Liver (tissue), 9 donors: ENCODE results near the gene GREM1. TPM values are rescaled to one million over a fixed set of nuclear protein-coding genes. Genes with fewer than 3 reads are reported as not detected.

Source experiments
- DNase-seq: peaks from one replicate; pipeline ENCODE4 v3.0.0-alpha.2; 2017; ENCODE audit warnings: low spot score
- H3K27ac ChIP-seq, 2 donors: one replicate each; pipeline ENCODE4 v1.7.0; 2013; ENCODE audit warnings: inconsistent platforms in 2 of 2, low read length in 2 of 2, control low read depth in 1 of 2, low read depth in 1 of 2, mild to moderate bottlenecking in 1 of 2
- H3K27me3 ChIP-seq, 4 donors: one replicate each; pipeline versions ENCODE4 v1.6.1 to v1.7.0; 2013; ENCODE audit warnings: low read length in 3 of 4, inconsistent platforms in 1 of 4, mild to moderate bottlenecking in 1 of 4, moderate library complexity in 1 of 4; ENCODE audit not compliant: control insufficient read depth in 4 of 4, insufficient read depth in 4 of 4
- H3K36me3 ChIP-seq, 4 donors: one replicate each; pipeline versions ENCODE4 v1.6.1 to v1.7.0; 2013; ENCODE audit warnings: low read length in 3 of 4, mild to moderate bottlenecking in 3 of 4, low read depth in 1 of 4, moderate library complexity in 1 of 4; ENCODE audit not compliant: control insufficient read depth in 4 of 4, insufficient read depth in 3 of 4
- H3K4me1 ChIP-seq, 4 donors: one replicate each; pipeline versions ENCODE4 v1.6.1 to v1.7.0; 2013; ENCODE audit warnings: low read length in 3 of 4, mild to moderate bottlenecking in 3 of 4, moderate library complexity in 1 of 4; ENCODE audit not compliant: control insufficient read depth in 4 of 4, insufficient read depth in 4 of 4
- H3K4me3 ChIP-seq, 3 donors: one replicate each; pipeline versions ENCODE4 v1.6.1 to v1.7.0; 2013; ENCODE audit warnings: low read length in 3 of 3, control low read depth in 1 of 3, low read depth in 1 of 3, mild to moderate bottlenecking in 1 of 3
- H3K9ac ChIP-seq, 2 donors: one replicate each; pipeline ENCODE4 v1.7.0; 2013; ENCODE audit warnings: low read length in 2 of 2, mild to moderate bottlenecking in 2 of 2, moderate library complexity in 2 of 2, control low read depth in 1 of 2, low read depth in 1 of 2
- H3K9me3 ChIP-seq, 4 donors: one replicate each; pipeline versions ENCODE4 v1.6.1 to v1.7.0; 2013; ENCODE audit warnings: low read length in 3 of 4; ENCODE audit not compliant: control insufficient read depth in 4 of 4
- EGR1 ChIP-seq, 2 donors: IDR thresholded peaks; 2 replicates each; pipeline ENCODE4 v1.6.1; 2016 to 2018; ENCODE audit warnings: antibody characterized with exemption in 2 of 2, low read depth in 2 of 2
- FOXA1 ChIP-seq: IDR thresholded peaks from 2 replicates; pipeline ENCODE4 v1.6.1; 2016; ENCODE audit warnings: antibody characterized with exemption
- FOXA2 ChIP-seq: IDR thresholded peaks from 2 replicates; pipeline ENCODE4 v1.6.1; 2016; ENCODE audit warnings: antibody characterized with exemption
- GABPA ChIP-seq, 2 donors: IDR thresholded peaks in 1 of 2; conservative IDR thresholded peaks in 1 of 2; 2 replicates each; pipeline ENCODE4 v1.6.1; 2016; ENCODE audit warnings: antibody characterized with exemption in 2 of 2, mild to moderate bottlenecking in 1 of 2, moderate library complexity in 1 of 2
- HNF4A ChIP-seq, 2 donors: conservative IDR thresholded peaks; 2 replicates each; pipeline ENCODE4 v1.6.1; 2016; ENCODE audit warnings: antibody characterized with exemption in 2 of 2, mild to moderate bottlenecking in 2 of 2
- HNF4G ChIP-seq: IDR thresholded peaks from 2 replicates; pipeline ENCODE4 v1.6.1; 2016; ENCODE audit warnings: antibody characterized with exemption
- JUND ChIP-seq, 2 donors: IDR thresholded peaks; 2 replicates each; pipeline ENCODE4 v1.6.1; 2016; ENCODE audit warnings: antibody characterized with exemption in 2 of 2
- MAX ChIP-seq: IDR thresholded peaks from 2 replicates; pipeline ENCODE4 v1.6.1; 2016; ENCODE audit warnings: antibody characterized with exemption
- RAD21 ChIP-seq, 2 donors: IDR thresholded peaks; 2 replicates each; pipeline ENCODE4 v1.6.1; 2016; ENCODE audit warnings: antibody characterized with exemption in 2 of 2, mild to moderate bottlenecking in 2 of 2
- REST ChIP-seq: IDR thresholded peaks from 2 replicates; pipeline ENCODE4 v1.6.1; 2016; ENCODE audit warnings: antibody characterized with exemption, mild to moderate bottlenecking
- RXRA ChIP-seq, 2 donors: IDR thresholded peaks; 2 replicates each; pipeline ENCODE4 v1.6.1; 2017 to 2018; ENCODE audit warnings: antibody characterized with exemption in 2 of 2, mild to moderate bottlenecking in 1 of 2
- SP1 ChIP-seq: IDR thresholded peaks from 2 replicates; pipeline ENCODE4 v1.6.1; 2018; ENCODE audit warnings: antibody characterized with exemption, mild to moderate bottlenecking
- TAF1 ChIP-seq: conservative IDR thresholded peaks from 2 replicates; pipeline ENCODE4 v1.6.1; 2016; ENCODE audit warnings: antibody characterized with exemption, mild to moderate bottlenecking
- WGBS: extraction: QIAGEN DNeasy Blood & Tissue Kit; methylation state at CpG from one replicate; pipeline ENCODE4 v1.1.7; 2013; 5-methylcytosine and 5-hydroxymethylcytosine counted together
- polyA plus RNA-seq, 2 donors: library from polyadenylated mRNA; stranded (reverse) in 1 of 2; unstranded in 1 of 2; fragments of 200-250 nt in 1 of 2; fragments of >200 nt in 1 of 2; fragmentation: Nextera tagmentation in 1 of 2; extraction: Ambion mirVana in 1 of 2; gene quantifications; one replicate each; pipeline versions ENCODE4 v1.2.1 to v1.2.3, GENCODE V29; 2013 to 2015
- total RNA-seq, 2 donors: library from RNA; depleted of rRNA; stranded (reverse); fragments of >200 nt; gene quantifications; one replicate each; pipeline ENCODE4 v1.2.3, GENCODE V29; 2014
- TF ChIP-seq, protein P1 (sequence below): IDR thresholded peaks from 2 replicates; pipeline ENCODE4 v1.6.1; 2016; ENCODE audit warnings: antibody characterized with exemption
- TF ChIP-seq, protein P2 (sequence below): IDR thresholded peaks from 2 replicates; pipeline ENCODE4 v1.6.1; 2016; ENCODE audit warnings: antibody characterized with exemption
- donor health status: healthy.
- donor health status: healthy.
- donor health status: healthy.
- donor health status: healthy.
- donor health status: healthy.

The GREM1 gene
- total and polyA plus RNA-seq, 4 donors = under 0.01 to 1.6 (median 0.50) TPM

DNA sequence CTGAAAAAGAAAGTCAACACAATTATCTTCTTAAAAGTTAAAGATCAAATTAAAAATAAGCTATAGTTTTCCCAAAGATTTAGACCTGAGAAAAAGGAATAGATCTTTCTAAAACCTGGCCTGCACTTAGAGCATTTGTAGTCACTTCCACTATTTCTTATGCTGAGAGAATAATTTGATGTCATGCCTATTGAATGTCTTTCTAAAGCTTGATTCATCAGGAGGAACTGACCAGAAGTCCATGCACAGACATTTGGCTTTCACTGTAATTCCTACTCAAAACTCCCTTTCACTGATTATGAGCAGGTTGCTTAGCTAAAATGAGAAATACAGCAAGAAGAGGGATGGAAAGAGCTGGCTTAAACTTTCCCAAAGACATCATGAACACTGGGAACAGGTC, 4.3 kb downstream of the GREM1 start (continued):
- TF ChIP-seq REST = no peak

- no peaks in the 10 kb centered on the region for H3K9me3 ChIP-seq
- no peak for DNase-seq
- H3K27ac ChIP-seq = no peak overlapping the region
- TF ChIP-seq FOXA1 (no peak), GABPA (IDR thresholded peaks at IDR 0.05 in 1 of 2, conservative IDR thresholded peaks at IDR 0.05 in 1 of 2) (no peak), MAX (no peak), REST (no peak), HNF4G (no peak), SP1 (no peak), FOXA2 (no peak), HNF4A (conservative IDR thresholded peaks at IDR 0.05) (no peak), JUND (IDR thresholded peaks at IDR 0.05) (no peak), RXRA (IDR thresholded peaks at IDR 0.05) (no peak), TAF1 (no peak), EGR1 (IDR thresholded peaks at IDR 0.05; ENCODE audit: low read depth in 2 of 2) (no peak), RAD21 (IDR thresholded peaks at IDR 0.05) (no peak)
- TF ChIP-seq, protein P1, sequence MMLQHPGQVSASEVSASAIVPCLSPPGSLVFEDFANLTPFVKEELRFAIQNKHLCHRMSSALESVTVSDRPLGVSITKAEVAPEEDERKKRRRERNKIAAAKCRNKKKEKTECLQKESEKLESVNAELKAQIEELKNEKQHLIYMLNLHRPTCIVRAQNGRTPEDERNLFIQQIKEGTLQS = no peak
- TF ChIP-seq, protein P2, sequence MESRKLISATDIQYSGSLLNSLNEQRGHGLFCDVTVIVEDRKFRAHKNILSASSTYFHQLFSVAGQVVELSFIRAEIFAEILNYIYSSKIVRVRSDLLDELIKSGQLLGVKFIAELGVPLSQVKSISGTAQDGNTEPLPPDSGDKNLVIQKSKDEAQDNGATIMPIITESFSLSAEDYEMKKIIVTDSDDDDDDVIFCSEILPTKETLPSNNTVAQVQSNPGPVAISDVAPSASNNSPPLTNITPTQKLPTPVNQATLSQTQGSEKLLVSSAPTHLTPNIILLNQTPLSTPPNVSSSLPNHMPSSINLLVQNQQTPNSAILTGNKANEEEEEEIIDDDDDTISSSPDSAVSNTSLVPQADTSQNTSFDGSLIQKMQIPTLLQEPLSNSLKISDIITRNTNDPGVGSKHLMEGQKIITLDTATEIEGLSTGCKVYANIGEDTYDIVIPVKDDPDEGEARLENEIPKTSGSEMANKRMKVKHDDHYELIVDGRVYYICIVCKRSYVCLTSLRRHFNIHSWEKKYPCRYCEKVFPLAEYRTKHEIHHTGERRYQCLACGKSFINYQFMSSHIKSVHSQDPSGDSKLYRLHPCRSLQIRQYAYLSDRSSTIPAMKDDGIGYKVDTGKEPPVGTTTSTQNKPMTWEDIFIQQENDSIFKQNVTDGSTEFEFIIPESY = no peak
- 88% methylated on average over 2 of the region's 2 CpGs for WGBS
- no peak overlapping the region for H3K9ac ChIP-seq
- H3K4me1 ChIP-seq = peaks cover 4 to 16% (median 14%) of the 10 kb centered on the region in 4 donors
- no peak overlapping the region for H3K4me3 ChIP-seq
- H3K27me3 ChIP-seq = peaks cover 0 to 3% (median 0%) of the 10 kb centered on the region in 4 donors
- no peaks in the 10 kb centered on the region for H3K36me3 ChIP-seq
These were observed 5.6 kb downstream of the GREM1 start for GRCh38 chr15:32723171-32723948.
